Lower leg skin (tissue), 3 donors: ENCODE results near the gene CFL1.

Experiments
- POLR2A ChIP-seq, 2 donors: fragments of 450-650 bp; IDR thresholded peaks; one replicate each; pipeline ENCODE4 v1.6.1; 2016 to 2017; ENCODE audit warnings: antibody characterized with exemption in 2 of 2, mild to moderate bottlenecking in 1 of 2, moderate library complexity in 1 of 2
- TF ChIP-seq, protein P1 (sequence below), 3 donors: fragments of 450-650 bp; IDR thresholded peaks; one replicate each; pipeline ENCODE4 v1.5.1; 2016; ENCODE audit warnings: antibody characterized with exemption in 3 of 3, mild to moderate bottlenecking in 3 of 3, moderate library complexity in 2 of 3

DNA sequence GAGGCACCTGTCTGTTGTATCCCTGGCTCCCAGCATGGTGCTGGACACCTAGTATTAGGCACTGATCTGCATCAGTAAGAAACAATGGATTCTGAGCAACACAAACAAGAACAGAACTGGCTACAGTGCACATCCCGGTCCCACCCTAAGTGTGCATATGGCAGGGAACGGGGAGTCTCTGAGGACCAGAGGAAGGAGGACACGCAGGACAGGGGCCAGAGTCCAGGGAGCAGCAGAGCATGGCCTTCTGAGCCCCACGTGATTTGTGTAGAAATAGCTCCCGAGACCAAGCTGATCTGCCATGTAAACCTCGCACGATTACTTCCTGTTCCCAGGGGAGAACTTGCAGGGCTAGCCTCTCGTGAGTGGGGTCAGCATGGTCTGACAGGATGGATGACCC is 36.9 kb downstream of the CFL1 start:
- no peak for TF ChIP-seq POLR2A (IDR thresholded peaks at IDR 0.05)
- TF ChIP-seq, protein P1, sequence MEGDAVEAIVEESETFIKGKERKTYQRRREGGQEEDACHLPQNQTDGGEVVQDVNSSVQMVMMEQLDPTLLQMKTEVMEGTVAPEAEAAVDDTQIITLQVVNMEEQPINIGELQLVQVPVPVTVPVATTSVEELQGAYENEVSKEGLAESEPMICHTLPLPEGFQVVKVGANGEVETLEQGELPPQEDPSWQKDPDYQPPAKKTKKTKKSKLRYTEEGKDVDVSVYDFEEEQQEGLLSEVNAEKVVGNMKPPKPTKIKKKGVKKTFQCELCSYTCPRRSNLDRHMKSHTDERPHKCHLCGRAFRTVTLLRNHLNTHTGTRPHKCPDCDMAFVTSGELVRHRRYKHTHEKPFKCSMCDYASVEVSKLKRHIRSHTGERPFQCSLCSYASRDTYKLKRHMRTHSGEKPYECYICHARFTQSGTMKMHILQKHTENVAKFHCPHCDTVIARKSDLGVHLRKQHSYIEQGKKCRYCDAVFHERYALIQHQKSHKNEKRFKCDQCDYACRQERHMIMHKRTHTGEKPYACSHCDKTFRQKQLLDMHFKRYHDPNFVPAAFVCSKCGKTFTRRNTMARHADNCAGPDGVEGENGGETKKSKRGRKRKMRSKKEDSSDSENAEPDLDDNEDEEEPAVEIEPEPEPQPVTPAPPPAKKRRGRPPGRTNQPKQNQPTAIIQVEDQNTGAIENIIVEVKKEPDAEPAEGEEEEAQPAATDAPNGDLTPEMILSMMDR (IDR thresholded peaks at IDR 0.05), result no peak
